ENCODE measurements around the gene HDHD5. TPM values are rescaled to one million over a fixed set of nuclear protein-coding genes. Genes with fewer than 3 reads are reported as not detected.
A peak's percentile ranks its signal among the peaks of the same experiment; 100 is the strongest.
"Not testable (repeated sequence)": the region's sequence is repeated elsewhere in the genome, so short reads cannot be mapped to it uniquely, and the experiment has no call there.

Gene HDHD5
- total RNA-seq, 1 donor from 2014 or later, result 30.7 TPM

DNA sequence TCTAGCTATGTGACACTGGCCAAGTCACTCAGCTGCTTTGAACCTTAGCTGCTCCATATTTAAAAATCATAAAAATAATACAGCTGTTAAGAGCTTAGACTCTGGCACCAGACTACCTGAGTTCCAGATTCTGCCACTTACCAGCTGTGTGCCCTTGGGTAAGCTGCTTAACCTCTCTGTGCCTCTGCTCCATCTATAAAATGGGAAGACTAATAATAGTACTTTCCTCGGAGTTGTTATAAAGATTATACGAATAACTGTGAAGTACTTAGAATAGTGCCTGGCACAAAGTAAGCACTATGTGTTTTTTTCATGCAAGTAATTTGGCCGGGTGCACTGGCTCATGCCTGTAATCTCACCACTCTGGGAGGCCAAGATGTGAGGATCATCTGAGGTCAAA, 1.4 kb downstream of the HDHD5 start:
- DNase-seq (ENCODE audit: extremely low spot score, unreplicated experiment), result no peak
- no peaks in the 10 kb centered on the region for H3K9me3 Mint-ChIP-seq (ENCODE audit: unreplicated experiment)
- peaks cover 21% of the 10 kb centered on the region for H3K4me1 Mint-ChIP-seq (ENCODE audit: unreplicated experiment)
- peak overlapping the region; percentile 82 for H3K4me3 Mint-ChIP-seq (ENCODE audit: unreplicated experiment)
- H3K27me3 Mint-ChIP-seq (ENCODE audit: unreplicated experiment), result no peaks in the 10 kb centered on the region
- peak overlapping the region; percentile 77 for H3K27ac Mint-ChIP-seq (ENCODE audit: unreplicated experiment)
- no peaks in the 10 kb centered on the region for H3K36me3 Mint-ChIP-seq (ENCODE audit: unreplicated experiment)
- TF ChIP-seq, protein P1, sequence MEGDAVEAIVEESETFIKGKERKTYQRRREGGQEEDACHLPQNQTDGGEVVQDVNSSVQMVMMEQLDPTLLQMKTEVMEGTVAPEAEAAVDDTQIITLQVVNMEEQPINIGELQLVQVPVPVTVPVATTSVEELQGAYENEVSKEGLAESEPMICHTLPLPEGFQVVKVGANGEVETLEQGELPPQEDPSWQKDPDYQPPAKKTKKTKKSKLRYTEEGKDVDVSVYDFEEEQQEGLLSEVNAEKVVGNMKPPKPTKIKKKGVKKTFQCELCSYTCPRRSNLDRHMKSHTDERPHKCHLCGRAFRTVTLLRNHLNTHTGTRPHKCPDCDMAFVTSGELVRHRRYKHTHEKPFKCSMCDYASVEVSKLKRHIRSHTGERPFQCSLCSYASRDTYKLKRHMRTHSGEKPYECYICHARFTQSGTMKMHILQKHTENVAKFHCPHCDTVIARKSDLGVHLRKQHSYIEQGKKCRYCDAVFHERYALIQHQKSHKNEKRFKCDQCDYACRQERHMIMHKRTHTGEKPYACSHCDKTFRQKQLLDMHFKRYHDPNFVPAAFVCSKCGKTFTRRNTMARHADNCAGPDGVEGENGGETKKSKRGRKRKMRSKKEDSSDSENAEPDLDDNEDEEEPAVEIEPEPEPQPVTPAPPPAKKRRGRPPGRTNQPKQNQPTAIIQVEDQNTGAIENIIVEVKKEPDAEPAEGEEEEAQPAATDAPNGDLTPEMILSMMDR (IDR thresholded peaks at IDR 0.05), result no peak

DNA sequence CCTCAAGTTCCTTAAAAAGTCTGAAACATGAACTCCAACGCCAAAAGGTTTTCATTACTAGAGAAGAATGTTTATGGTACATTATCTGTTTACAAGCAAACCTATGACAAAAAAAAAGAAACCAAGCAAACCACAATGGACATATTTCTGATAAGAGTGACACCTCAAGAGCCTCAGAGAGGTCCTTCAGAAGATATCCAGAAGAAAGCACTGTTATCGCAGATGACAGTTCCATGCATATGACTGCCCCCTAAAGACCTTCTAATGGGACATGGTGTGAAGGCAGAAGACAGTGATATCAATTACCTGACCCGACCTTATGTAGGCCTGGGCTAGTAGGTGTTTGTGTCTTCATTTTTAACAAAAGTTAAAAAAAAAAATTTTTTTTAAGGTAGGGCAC, 3.1 kb downstream of the HDHD5 start:
- H3K4me1 Mint-ChIP-seq (ENCODE audit: unreplicated experiment), result peaks cover 24% of the 10 kb centered on the region
- TF ChIP-seq, protein P1 (IDR thresholded peaks at IDR 0.05), result no peak
- H3K36me3 Mint-ChIP-seq (ENCODE audit: unreplicated experiment), result no peaks in the 10 kb centered on the region
- no peak for DNase-seq (ENCODE audit: extremely low spot score, unreplicated experiment)
- no peak overlapping the region for H3K4me3 Mint-ChIP-seq (ENCODE audit: unreplicated experiment)
- H3K9me3 Mint-ChIP-seq (ENCODE audit: unreplicated experiment), result no peaks in the 10 kb centered on the region
- H3K27ac Mint-ChIP-seq (ENCODE audit: unreplicated experiment), result no peak overlapping the region
- H3K27me3 Mint-ChIP-seq (ENCODE audit: unreplicated experiment), result no peaks in the 10 kb centered on the region

DNA sequence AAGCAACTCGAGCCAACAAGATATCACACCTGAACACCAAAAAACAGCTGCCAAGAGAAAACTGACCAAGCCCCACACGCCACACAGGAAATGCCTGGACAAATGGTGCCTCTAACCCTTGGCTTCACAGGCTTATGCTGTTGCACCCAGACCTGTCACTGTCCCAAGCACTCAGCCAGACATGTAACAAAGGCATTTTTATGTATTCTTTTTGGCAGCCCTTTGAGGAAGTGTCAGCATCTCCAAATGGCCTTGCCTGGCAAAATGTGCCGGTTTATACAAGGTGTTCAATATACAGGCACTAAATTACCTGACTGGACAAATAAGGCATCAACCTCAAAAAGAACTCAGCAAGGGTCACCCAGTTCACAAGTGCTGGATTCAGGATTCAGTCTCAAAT, 6.1 kb downstream of the HDHD5 start:
- TF ChIP-seq, protein P1 (IDR thresholded peaks at IDR 0.05), result no peak
- Mint-ChIP-seq H3K4me3 (ENCODE audit: unreplicated experiment) (no peak overlapping the region), H3K27me3 (ENCODE audit: unreplicated experiment) (no peaks in the 10 kb centered on the region), H3K36me3 (ENCODE audit: unreplicated experiment) (no peaks in the 10 kb centered on the region), H3K4me1 (ENCODE audit: unreplicated experiment) (peaks cover 14% of the 10 kb centered on the region), H3K27ac (ENCODE audit: unreplicated experiment) (no peak overlapping the region), H3K9me3 (ENCODE audit: unreplicated experiment) (no peaks in the 10 kb centered on the region)
- DNase-seq (ENCODE audit: extremely low spot score, unreplicated experiment), result no peak

DNA sequence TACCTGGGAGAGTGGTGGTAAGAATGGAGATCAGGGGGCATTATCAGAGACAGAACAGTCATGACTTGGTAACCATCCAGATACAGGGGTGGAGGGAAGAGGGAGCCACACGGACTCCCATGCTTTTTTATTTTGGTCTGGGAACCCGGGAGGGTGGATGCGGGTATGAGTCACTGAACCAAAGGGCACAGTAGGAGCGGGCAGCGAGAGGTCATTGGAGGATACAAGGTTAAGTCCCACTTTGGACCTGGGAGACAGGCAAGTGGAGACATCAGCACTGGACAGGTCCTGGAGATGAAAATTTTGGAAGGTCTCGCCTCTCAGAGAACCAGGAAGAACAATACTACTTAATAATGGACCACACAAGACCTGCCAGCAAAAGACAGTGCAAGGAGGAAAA, 6.7 kb downstream of the HDHD5 start:
- DNase-seq (ENCODE audit: extremely low spot score, unreplicated experiment), result no peak
- Mint-ChIP-seq H3K27me3 (ENCODE audit: unreplicated experiment) (no peaks in the 10 kb centered on the region), H3K36me3 (ENCODE audit: unreplicated experiment) (no peaks in the 10 kb centered on the region), H3K27ac (ENCODE audit: unreplicated experiment) (no peak overlapping the region), H3K4me1 (ENCODE audit: unreplicated experiment) (peaks cover 14% of the 10 kb centered on the region), H3K4me3 (ENCODE audit: unreplicated experiment) (no peak overlapping the region), H3K9me3 (ENCODE audit: unreplicated experiment) (no peaks in the 10 kb centered on the region)
- TF ChIP-seq, protein P1 (IDR thresholded peaks at IDR 0.05), result no peak

DNA sequence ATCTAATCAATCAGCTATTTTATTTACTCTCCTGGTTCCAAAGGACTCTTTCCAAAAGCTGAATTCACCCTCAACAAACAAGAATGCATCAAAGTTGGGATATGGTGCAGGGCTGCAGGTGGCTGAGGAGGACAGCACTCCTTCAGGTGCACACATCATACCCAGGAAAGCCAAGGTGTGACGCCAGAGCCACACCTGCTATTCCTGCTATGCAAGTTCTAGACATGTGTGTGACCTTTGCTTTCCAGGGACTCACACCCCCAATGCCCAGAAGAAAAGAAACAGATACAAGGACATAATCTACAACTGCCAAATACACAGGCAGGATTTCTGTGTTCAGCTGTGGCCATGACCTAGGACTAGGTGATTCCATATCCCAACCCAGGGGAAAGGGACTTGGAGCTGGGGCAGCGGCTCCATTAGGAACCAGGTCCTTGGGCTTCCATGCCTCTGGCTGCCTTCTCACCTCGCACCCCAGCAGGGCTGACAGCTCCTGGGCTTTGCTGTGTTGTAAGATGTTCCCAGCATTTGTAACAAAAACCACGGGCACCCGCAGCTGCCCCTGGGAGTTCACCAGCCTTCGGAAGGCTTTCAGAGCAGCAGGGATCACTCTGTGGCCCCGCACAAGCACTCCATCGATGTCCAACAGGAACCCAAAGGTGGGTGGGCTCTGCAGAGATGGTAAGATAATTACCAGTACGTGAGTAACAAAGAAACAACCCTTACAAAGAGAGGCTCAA, 9.8 kb downstream of the HDHD5 start:
- no peak overlapping the region for H3K27ac Mint-ChIP-seq (ENCODE audit: unreplicated experiment)
- no peak overlapping the region for H3K4me3 Mint-ChIP-seq (ENCODE audit: unreplicated experiment)
- H3K27me3 Mint-ChIP-seq (ENCODE audit: unreplicated experiment), result no peaks in the 10 kb centered on the region
- peaks cover 3% of the 10 kb centered on the region for H3K4me1 Mint-ChIP-seq (ENCODE audit: unreplicated experiment)
- no peaks in the 10 kb centered on the region for H3K36me3 Mint-ChIP-seq (ENCODE audit: unreplicated experiment)
- H3K9me3 Mint-ChIP-seq (ENCODE audit: unreplicated experiment), result no peaks in the 10 kb centered on the region
- TF ChIP-seq, protein P1 (IDR thresholded peaks at IDR 0.05), result no peak
- no peak for DNase-seq (ENCODE audit: extremely low spot score, unreplicated experiment)

DNA sequence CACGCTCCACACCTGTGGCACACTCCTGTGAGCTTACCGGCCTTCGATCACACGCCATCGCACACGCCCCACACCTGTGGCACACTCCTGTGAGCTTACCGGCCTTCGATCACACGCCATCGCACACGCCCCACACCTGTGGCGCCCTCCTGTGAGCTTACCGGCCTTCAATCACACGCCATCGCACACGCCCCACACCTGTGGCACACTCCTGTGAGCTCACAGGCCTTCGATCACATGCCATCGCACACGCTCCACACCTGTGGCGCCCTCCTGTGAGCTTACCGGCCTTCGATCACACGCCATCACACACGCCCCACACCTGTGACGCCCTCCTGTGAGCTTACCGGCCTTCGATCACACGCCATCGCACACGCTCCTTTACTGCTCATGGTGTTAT, 11.6 kb downstream of the HDHD5 start:
- not testable (repeated sequence) for H3K4me1 Mint-ChIP-seq (ENCODE audit: unreplicated experiment)

More for the DNA sequence above, 11.6 kb downstream of the HDHD5 start:
- H3K27me3 Mint-ChIP-seq (ENCODE audit: unreplicated experiment); H3K36me3 Mint-ChIP-seq (ENCODE audit: unreplicated experiment); H3K9me3 Mint-ChIP-seq (ENCODE audit: unreplicated experiment); H3K4me3 Mint-ChIP-seq (ENCODE audit: unreplicated experiment); DNase-seq (ENCODE audit: extremely low spot score, unreplicated experiment); H3K27ac Mint-ChIP-seq (ENCODE audit: unreplicated experiment): not testable (repeated sequence)
